ENCODE results near the gene KSR1. TPM values are rescaled to one million over a fixed set of nuclear protein-coding genes. Genes with fewer than 3 reads are reported as not detected.

The KSR1 gene
- total and polyA plus RNA-seq, 2 of the 4 experiments (the other 2 are of a cell fraction): 12.5 to 21.9 TPM

- TF ChIP-seq ELK1 (IDR thresholded peaks at IDR 0.05; ENCODE audit: borderline replicate concordance, low read depth, low read length) (no peak), RCOR1 (IDR thresholded peaks at IDR 0.05; ENCODE audit: insufficient replicate concordance, low read length) (no peak), BHLHE40 (IDR thresholded peaks at IDR 0.05; ENCODE audit: low read depth, low read length) (no peak), RFX5 (IDR thresholded peaks at IDR 0.05; ENCODE audit: low read depth, low read length) (no peak)
These were observed 48.1 kb upstream of the KSR1 start (continued) for GRCh38 chr17:27407916-27408864.
